Mammary microvascular endothelial cell (primary cell): ENCODE results near the gene SMARCD3. TPM values are rescaled to one million over a fixed set of nuclear protein-coding genes. Genes with fewer than 3 reads are reported as not detected.

Experiments used
- total RNA-seq: library from RNA; depleted of rRNA; stranded (reverse); fragments of >200 nt; gene quantifications from 2 replicates; pipeline ENCODE4 v1.2.3, GENCODE V29; 2015

The SMARCD3 gene
- 0.33 and 0.59 TPM in 2 replicates for total RNA-seq

GRCh38 chr7:151248346-151249033 lies at the start of gene SMARCD3:
SMARCD3 (minus strand) TSS chr7:151248694; CDS start chr7:151248562, 132 bp downstream.

DNA sequence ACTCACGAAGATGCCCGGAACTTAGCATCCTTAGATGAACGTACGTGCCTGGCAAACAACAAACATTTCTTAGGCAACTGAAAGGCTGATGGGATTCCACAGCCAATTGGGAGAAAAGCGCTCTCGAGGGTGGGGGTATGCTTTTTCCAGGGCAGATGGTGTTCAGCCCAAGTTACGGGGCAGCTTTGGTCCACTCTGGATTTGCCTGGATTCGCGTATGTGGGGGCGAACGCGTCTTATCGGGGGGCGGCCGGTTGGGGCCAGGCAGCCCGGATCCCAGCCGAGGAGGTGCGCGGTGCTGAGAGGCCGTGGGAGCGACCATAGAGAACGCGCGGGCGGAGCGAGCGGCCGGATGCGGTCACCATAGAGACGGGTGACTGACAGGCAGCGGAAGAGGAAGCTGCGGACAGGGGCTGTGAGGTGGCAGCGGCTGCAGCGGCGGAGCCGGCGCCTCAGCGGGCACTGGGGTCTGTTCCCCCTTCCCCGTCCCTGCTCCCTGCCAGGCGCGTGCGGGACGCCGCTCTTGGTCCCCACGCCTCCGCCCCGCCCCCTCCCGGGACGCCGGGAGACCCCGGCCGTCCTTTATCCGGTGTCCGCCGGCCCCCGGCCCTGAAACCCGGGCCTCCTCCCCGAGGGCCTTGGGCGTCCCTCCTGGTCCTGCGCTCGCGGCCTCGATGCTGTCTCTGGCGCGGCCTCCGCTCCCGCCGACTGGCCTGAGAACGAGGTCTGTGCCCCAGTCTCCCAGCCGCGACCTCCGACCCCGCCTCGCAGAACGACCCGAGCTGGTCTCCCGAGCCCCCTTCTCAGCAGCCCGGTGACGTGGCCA lies 16.2 kb downstream of the SMARCD3 start, which contains the start of gene CHPF2:
CHPF2 (plus strand) TSS at position 393 of the 826 bp plus-strand sequence. CDS start 1,529 bp downstream, outside the sequence.

GRCh38 chr7:151226875-151227782 lies 21.4 kb downstream of the SMARCD3 start, which contains the start of gene ABCF2:
ABCF2 (minus strand) TSS chr7:151227205; CDS start chr7:151226458, 747 bp downstream.

DNA sequence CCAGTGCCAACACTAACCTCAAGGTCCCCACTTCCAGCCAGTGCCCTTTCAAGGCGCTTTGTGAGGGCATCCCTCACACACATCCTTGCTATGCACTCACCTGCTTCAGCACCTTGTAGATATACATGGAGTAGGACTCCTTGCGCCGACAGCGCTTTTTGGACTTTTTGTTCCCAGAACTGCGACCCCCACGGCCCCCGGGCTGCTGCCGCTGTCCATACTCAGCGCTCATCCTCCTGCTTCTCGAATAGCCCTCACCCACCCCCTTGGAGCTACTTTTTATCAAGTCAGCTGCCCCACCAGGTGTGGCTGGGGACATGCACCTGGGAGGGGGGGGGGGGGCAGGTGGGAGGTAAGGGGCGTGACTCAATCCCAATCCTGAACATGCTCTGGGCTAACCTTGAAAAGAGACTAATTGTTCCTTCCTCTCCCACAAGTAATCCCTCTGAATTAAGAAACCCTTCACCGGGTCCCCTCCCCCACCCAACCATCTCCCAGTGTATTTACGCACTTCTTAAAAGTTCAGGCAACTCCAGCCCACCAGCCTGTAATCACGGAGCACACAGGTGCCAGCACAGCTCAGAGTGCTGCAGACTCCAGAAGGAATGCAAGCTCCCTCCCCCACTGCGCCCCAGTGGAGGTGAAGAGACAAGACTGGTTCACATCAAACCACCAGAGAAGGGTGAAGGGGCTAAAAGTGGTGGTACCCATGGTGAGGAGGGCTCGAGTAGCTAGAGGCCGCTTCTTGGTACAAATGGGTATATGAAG lies 38.2 kb downstream of the SMARCD3 start, which contains the start of gene H2BK1:
H2BK1 (minus strand) TSS at position 402 of the 768 bp plus-strand sequence; CDS start at position 232, 170 bp downstream.

Other genes starting within 250 kb of the SMARCD3 start
- not detected in 2 replicates for gene ATG9B, start 224.2 kb downstream of the SMARCD3 start, total RNA-seq
- gene ABCB8, start 220.2 kb downstream of the SMARCD3 start, total RNA-seq = 37.6 and 46.2 TPM in 2 replicates
- gene ASIC3, start 200.2 kb downstream of the SMARCD3 start, total RNA-seq = not detected in 2 replicates
- 11.5 and 16.9 TPM in 2 replicates for gene CDK5, start 190.8 kb downstream of the SMARCD3 start, total RNA-seq
- 123 and 130 TPM in 2 replicates for gene SLC4A2, start 189.1 kb downstream of the SMARCD3 start, total RNA-seq
- 58.4 and 84.6 TPM in 2 replicates for gene FASTK, start 167.9 kb downstream of the SMARCD3 start, total RNA-seq
- gene TMUB1, start 165.2 kb downstream of the SMARCD3 start, total RNA-seq = 35.4 and 40.9 TPM in 2 replicates
- 31.6 and 41.0 TPM in 2 replicates for gene AGAP3, start 162.2 kb downstream of the SMARCD3 start, total RNA-seq
- gene GBX1, start 81.0 kb downstream of the SMARCD3 start, total RNA-seq = not detected in 2 replicates
- not detected in 2 replicates for gene ASB10, start 61.4 kb downstream of the SMARCD3 start, total RNA-seq
- gene H2BK1, start 38.2 kb downstream of the SMARCD3 start, total RNA-seq = not detected in 2 replicates
- 72.6 and 73.6 TPM in 2 replicates for gene ABCF2, start 21.5 kb downstream of the SMARCD3 start, total RNA-seq
- gene CHPF2, start 16.2 kb downstream of the SMARCD3 start, total RNA-seq = 66.8 and 70.4 TPM in 2 replicates
- 52.8 and 56.6 TPM in 2 replicates for gene NUB1, start 93.1 kb upstream of the SMARCD3 start, total RNA-seq
- not detected in 2 replicates for gene WDR86, start 161.3 kb upstream of the SMARCD3 start, total RNA-seq
- 0.05 TPM in 1 of 2 replicates, not detected in the other for gene CRYGN, start 191.4 kb upstream of the SMARCD3 start, total RNA-seq